ENCODE data around the gene PVALEF.

PVALEF gene

GRCh38 chr17:81132770-81133723 lies 32.3 kb upstream of the PVALEF start:
- H3K4me3 ChIP-seq (ENCODE audit: low read depth, low read length): no peak overlapping the region
- no peak for TF ChIP-seq CTCF (IDR thresholded peaks at IDR 0.05; ENCODE audit: low read depth, low read length, missing control alignments)
- in situ Hi-C loops (cut with HindIII; ENCODE audit: low sequenced_read_pairs): no loop called here
- no peak for DNase-seq (ENCODE audit: low read depth)

GRCh38 chr17:81134064-81134781 lies 31.1 kb upstream of the PVALEF start:
- no peak overlapping the region for H3K4me3 ChIP-seq (ENCODE audit: low read depth, low read length)
- no peak for TF ChIP-seq CTCF (IDR thresholded peaks at IDR 0.05; ENCODE audit: low read depth, low read length, missing control alignments)
- in situ Hi-C loops (cut with HindIII; ENCODE audit: low sequenced_read_pairs): no loop called here
- DNase-seq (ENCODE audit: low read depth): no peak

- in situ Hi-C loops (cut with HindIII; ENCODE audit: low sequenced_read_pairs): no loop called here
- no peak overlapping the region for H3K4me3 ChIP-seq (ENCODE audit: low read depth, low read length)
- DNase-seq (ENCODE audit: low read depth): no peak
- TF ChIP-seq CTCF (IDR thresholded peaks at IDR 0.05; ENCODE audit: low read depth, low read length, missing control alignments): no peak
Observed at GRCh38 chr17:81135505-81136278, 29.6 kb upstream of the PVALEF start.

DNA sequence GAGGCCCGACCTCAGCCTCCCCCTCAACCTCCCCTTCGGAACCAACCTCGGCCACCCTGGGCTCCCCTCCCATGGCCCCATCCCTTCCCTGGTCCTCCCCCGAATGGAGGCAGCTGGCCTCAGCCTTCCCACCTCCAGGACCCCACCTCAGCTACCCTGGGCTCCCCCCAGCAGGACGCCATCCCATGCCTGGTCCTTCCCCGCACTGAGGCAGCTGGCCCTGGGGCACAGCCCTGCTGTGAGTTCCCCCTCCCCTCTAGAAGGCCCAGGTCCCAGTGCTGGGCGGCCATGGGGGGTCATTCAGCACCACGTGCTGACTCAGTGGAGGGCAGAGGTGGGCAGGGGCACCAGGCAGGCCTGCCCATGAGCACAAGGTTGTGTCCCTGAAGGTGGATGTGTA lies 28.9 kb upstream of the PVALEF start:
- no peak for TF ChIP-seq CTCF (IDR thresholded peaks at IDR 0.05; ENCODE audit: low read depth, low read length, missing control alignments)
- in situ Hi-C loops (cut with HindIII; ENCODE audit: low sequenced_read_pairs): no loop called here
- H3K4me3 ChIP-seq (ENCODE audit: low read depth, low read length): no peak overlapping the region
- DNase-seq (ENCODE audit: low read depth): no peak

GRCh38 chr17:81137248-81137647 lies 28.1 kb upstream of the PVALEF start:
- in situ Hi-C loops (cut with HindIII; ENCODE audit: low sequenced_read_pairs): no loop called here
- DNase-seq (ENCODE audit: low read depth): no peak
- no peak overlapping the region for H3K4me3 ChIP-seq (ENCODE audit: low read depth, low read length)
- no peak for TF ChIP-seq CTCF (IDR thresholded peaks at IDR 0.05; ENCODE audit: low read depth, low read length, missing control alignments)

- DNase-seq (ENCODE audit: low read depth): no peak
- in situ Hi-C loops (cut with HindIII; ENCODE audit: low sequenced_read_pairs): no loop called here
- no peak overlapping the region for H3K4me3 ChIP-seq (ENCODE audit: low read depth, low read length)
- TF ChIP-seq CTCF (IDR thresholded peaks at IDR 0.05; ENCODE audit: low read depth, low read length, missing control alignments): no peak
Observed at GRCh38 chr17:81138083-81138482, 27.2 kb upstream of the PVALEF start.

All from astrocyte of the cerebellum (primary cell).